Effector CD8-positive, alpha-beta T cell (primary cell): ENCODE data around the gene TMPRSS9.
"Not testable (repeated sequence)": the region's sequence is repeated elsewhere in the genome, so short reads cannot be mapped to it uniquely, and the experiment has no call there.

Source experiments
- DNase-seq: peaks from one replicate; lab custom pipeline; 2025; lab: John Stamatoyannopoulos, UW

The TMPRSS9 gene

GRCh38 chr19:2461751-2462634, 101.9 kb downstream of the TMPRSS9 start:
- peak; percentile 33 for DNase-seq

GRCh38 chr19:2462635-2463421, 102.8 kb downstream of the TMPRSS9 start:
- no peak for DNase-seq

GRCh38 chr19:2463694-2464093, 103.6 kb downstream of the TMPRSS9 start:
- not testable (repeated sequence) for DNase-seq

- DNase-seq = no peak
Measured at GRCh38 chr19:2464389-2464788, 104.3 kb downstream of the TMPRSS9 start.

GRCh38 chr19:2468596-2468995, 108.5 kb downstream of the TMPRSS9 start:
- DNase-seq = no peak

GRCh38 chr19:2469102-2469914, 109.2 kb downstream of the TMPRSS9 start:
- no peak for DNase-seq

GRCh38 chr19:2469915-2470200, 109.8 kb downstream of the TMPRSS9 start:
- not testable (repeated sequence) for DNase-seq

GRCh38 chr19:2474232-2475017, 114.4 kb downstream of the TMPRSS9 start:
- DNase-seq = peak; percentile 79

GRCh38 chr19:2475018-2475701, 115.1 kb downstream of the TMPRSS9 start:
- peak; percentile 51 for DNase-seq
